ENCODE data around the gene FAM180B. TPM values are rescaled to one million over a fixed set of nuclear protein-coding genes. Genes with fewer than 3 reads are reported as not detected.
A peak's percentile ranks its signal among the peaks of the same experiment; 100 is the strongest.

Gene FAM180B
- total and polyA plus RNA-seq, 11 donors: 0.15 to 1.3 (median 0.27) TPM; not detected in 4

GRCh38 chr11:47605921-47606320 lies 19.4 kb downstream of the FAM180B start:
- Histone ChIP-seq H3K36me3 (peaks cover 0 to 12% (median 0%) of the 10 kb centered on the region in 9 donors), H3K4me3 (no peak overlapping the region), H3K27me3 (no peaks in the 10 kb centered on the region), H3K27ac (no peak overlapping the region), H3K4me1 (peaks cover 0 to 31% (median 21%) of the 10 kb centered on the region in 12 donors), H3K9me3 (no peaks in the 10 kb centered on the region)
- 32 to 44% (median 43%) methylated on average over 3 of the region's 3 CpGs for WGBS, 4 donors
- intact Hi-C loops (cut with DNase I): no loop called here
- TF ChIP-seq POLR2A (IDR thresholded peaks at IDR 0.05) (no peak), CTCF (IDR thresholded peaks at IDR 0.05) (no peak)
- DNase-seq (no peak), ATAC-seq (no peak)

- Histone ChIP-seq H3K4me1 (peaks cover 0 to 34% (median 27%) of the 10 kb centered on the region in 12 donors), H3K36me3 (peaks cover 0 to 16% (median 0%) of the 10 kb centered on the region in 9 donors), H3K27ac (peak overlapping the region in 7 of 12 donors; percentile 6 to 56 (median 29)), H3K9me3 (no peaks in the 10 kb centered on the region), H3K4me3 (no peak overlapping the region), H3K27me3 (no peaks in the 10 kb centered on the region)
- intact Hi-C loops (cut with DNase I): no loop called here
- DNase-seq (peak in 4 of 5 donors; percentile 34 to 69 (median 40)), ATAC-seq (peak; percentile 77 to 86 (median 81))
- 19 to 35% (median 31%) methylated on average over 5 of the region's 5 CpGs for WGBS, 4 donors
- no peak for TF ChIP-seq POLR2A (IDR thresholded peaks at IDR 0.05)
- TF ChIP-seq CTCF (IDR thresholded peaks at IDR 0.05): no peak
Observed at GRCh38 chr11:47606731-47607130, 20.3 kb downstream of the FAM180B start.

DNA sequence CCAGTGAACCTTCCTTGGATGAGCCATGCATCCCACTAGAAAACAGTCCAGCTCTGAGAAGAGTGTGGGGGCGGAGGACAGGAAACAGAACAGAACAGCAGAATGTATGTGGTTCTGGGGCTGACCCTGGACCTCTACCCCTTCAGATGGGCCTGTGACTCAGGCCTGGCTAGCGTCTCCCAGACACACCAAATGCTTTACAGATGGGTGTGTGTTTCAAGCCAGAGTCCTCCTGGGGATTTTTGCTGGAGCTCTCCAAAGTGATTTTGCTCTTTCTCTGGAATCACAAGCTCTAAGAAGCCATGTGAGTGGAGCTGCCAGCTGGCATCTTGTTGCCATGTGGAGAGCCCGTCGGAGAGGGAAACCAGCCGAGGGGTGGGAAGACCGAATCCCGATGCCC lies 20.9 kb downstream of the FAM180B start:
- peaks cover 0 to 36% (median 27%) of the 10 kb centered on the region in 12 donors for H3K4me1 ChIP-seq
- ATAC-seq (peak; percentile 55 to 80 (median 60)), DNase-seq (peak in 3 of 5 donors; percentile 39 to 83 (median 69))
- intact Hi-C loops (cut with DNase I): no loop called here
- peaks cover 0 to 16% (median 0%) of the 10 kb centered on the region in 9 donors for H3K36me3 ChIP-seq
- H3K27ac ChIP-seq: peak overlapping the region in 6 of 12 donors; percentile 6 to 56 (median 28)
- H3K4me3 ChIP-seq: no peak overlapping the region
- H3K9me3 ChIP-seq: no peaks in the 10 kb centered on the region
- no peaks in the 10 kb centered on the region for H3K27me3 ChIP-seq
- WGBS, 4 donors: 41 to 51% (median 49%) methylated on average over 6 to 7 of the region's 7 CpGs
- TF ChIP-seq CTCF (IDR thresholded peaks at IDR 0.05): no peak
- TF ChIP-seq POLR2A (IDR thresholded peaks at IDR 0.05): no peak

- ATAC-seq (no peak), DNase-seq (no peak)
- no peak for TF ChIP-seq POLR2A (IDR thresholded peaks at IDR 0.05)
- no peak for TF ChIP-seq CTCF (IDR thresholded peaks at IDR 0.05)
- H3K27me3 ChIP-seq: no peaks in the 10 kb centered on the region
- H3K36me3 ChIP-seq: peaks cover 0 to 16% (median 0%) of the 10 kb centered on the region in 9 donors
- peaks cover 0 to 37% (median 27%) of the 10 kb centered on the region in 12 donors for H3K4me1 ChIP-seq
- no peaks in the 10 kb centered on the region for H3K9me3 ChIP-seq
- 78 to 84% (median 81%) methylated on average over 3 of the region's 3 CpGs for WGBS, 4 donors
- no peak overlapping the region for H3K27ac ChIP-seq
- no peak overlapping the region for H3K4me3 ChIP-seq
- intact Hi-C loops (cut with DNase I): loop anchor here in 4 of 10 donors (10.0 kb wide), 3 partner anchors 135 to 235 kb away; partner anchors contain the start of gene SPI1 (in 1 of the 4)
Observed at GRCh38 chr11:47609675-47610074, 23.2 kb downstream of the FAM180B start.

Data from heart left ventricle (tissue), 16 donors.